Ishikawa (cell line): ENCODE results near the gene KRTAP5-4.

Experiments
- CEBPB ChIP-seq: IDR thresholded peaks from 2 replicates; pipeline ENCODE4 v1.6.1; 2012
- CREB1 ChIP-seq: IDR thresholded peaks from 2 replicates; pipeline ENCODE4 v1.6.1; 2012; ENCODE audit warnings: low read depth
- EGR1 ChIP-seq: IDR thresholded peaks from 2 replicates; pipeline ENCODE4 v1.6.1; 2012
- EP300 ChIP-seq: IDR thresholded peaks from 2 replicates; pipeline ENCODE4 v1.6.1; 2012; ENCODE audit warnings: borderline replicate concordance
- FOXM1 ChIP-seq: IDR thresholded peaks from 2 replicates; pipeline ENCODE4 v1.6.1; 2012; ENCODE audit warnings: low read depth, borderline replicate concordance
- NFIC ChIP-seq: IDR thresholded peaks from 2 replicates; pipeline ENCODE4 v1.6.1; 2012
- RAD21 ChIP-seq: IDR thresholded peaks from 2 replicates; pipeline ENCODE4 v1.6.1; 2012; ENCODE audit warnings: low read depth
- TAF1 ChIP-seq: IDR thresholded peaks from 2 replicates; pipeline ENCODE4 v1.6.1; 2012; ENCODE audit warnings: low read depth, mild to moderate bottlenecking
- TCF12 ChIP-seq: IDR thresholded peaks from 2 replicates; pipeline ENCODE4 v1.6.1; 2012; ENCODE audit warnings: low read depth
- TEAD4 ChIP-seq: IDR thresholded peaks from 2 replicates; pipeline ENCODE4 v1.6.1; 2012
- YY1 ChIP-seq: IDR thresholded peaks from 2 replicates; pipeline ENCODE4 v1.6.1; 2012; ENCODE audit warnings: low read depth
- ZBTB7A ChIP-seq: IDR thresholded peaks from 2 replicates; pipeline ENCODE4 v1.6.1; 2012; ENCODE audit warnings: low read depth
- TF ChIP-seq, protein P1 (sequence below): IDR thresholded peaks from 2 replicates; pipeline ENCODE4 v1.6.1; 2012
- TF ChIP-seq, protein P2 (sequence below): IDR thresholded peaks from 2 replicates; pipeline ENCODE4 v1.6.1; 2012; ENCODE audit warnings: low read depth, mild to moderate bottlenecking
- TF ChIP-seq, protein P3 (sequence below): IDR thresholded peaks from 2 replicates; pipeline ENCODE4 v1.6.1; 2012

The KRTAP5-4 gene, protein sequence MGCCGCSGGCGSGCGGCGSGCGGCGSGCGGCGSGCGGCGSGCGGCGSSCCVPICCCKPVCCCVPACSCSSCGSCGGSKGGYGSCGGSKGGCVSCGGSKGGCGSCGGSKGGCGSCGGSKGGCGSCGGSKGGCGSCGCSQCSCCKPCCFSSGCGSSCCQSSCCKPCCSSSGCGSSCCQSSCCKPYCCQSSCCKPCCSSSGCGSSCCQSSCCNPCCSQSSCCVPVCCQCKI

DNA sequence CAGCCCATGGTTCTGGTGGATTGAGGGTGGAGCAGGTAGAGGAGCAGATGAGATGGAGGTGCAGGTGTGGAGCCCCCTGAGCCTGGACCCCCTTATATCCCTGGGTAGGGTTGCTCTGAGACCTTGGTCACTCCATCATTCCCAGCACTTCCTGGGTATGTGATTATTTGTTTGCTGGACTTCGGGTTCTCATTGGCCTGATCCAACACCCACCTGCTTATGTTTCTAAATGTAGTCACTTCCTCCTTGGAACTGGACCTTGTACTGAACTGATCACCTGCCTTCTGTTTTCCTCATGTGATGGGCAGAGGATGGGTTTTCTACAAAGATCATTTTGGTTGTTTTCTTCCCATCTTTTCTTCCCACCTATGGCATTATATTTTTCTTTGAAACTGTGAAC is at the start of gene KRTAP5-4:
TSS of gene KRTAP5-4 (minus strand) at position 53 of the 400 bp plus-strand sequence. CDS start at position 8, 45 bp downstream.
- TF ChIP-seq, protein P1, sequence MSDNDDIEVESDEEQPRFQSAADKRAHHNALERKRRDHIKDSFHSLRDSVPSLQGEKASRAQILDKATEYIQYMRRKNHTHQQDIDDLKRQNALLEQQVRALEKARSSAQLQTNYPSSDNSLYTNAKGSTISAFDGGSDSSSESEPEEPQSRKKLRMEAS = no peak
- TF ChIP-seq EGR1 = no peak

DNA sequence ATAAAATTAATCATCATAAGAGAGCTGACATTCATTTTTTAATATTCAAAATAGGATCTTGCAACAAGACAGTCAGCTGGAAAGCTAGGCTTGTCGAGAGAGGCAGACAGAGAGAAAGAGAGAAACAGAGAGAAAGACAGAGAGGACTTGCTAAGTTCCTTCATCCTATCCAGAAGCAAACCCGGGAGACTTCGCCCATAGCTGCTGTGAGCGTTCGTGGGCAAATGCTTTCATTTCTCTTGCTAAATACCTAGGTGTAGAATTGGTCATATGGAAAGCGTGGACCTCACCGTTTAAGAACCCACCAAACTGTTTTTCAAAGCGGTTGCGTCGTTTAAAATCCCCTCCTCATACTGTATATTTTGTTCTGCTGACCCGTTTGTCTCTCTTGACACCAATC is 49.7 kb upstream of the KRTAP5-4 start:
- no peak for TF ChIP-seq EGR1
- TF ChIP-seq, protein P1 = no peak
- TF ChIP-seq, protein P2, sequence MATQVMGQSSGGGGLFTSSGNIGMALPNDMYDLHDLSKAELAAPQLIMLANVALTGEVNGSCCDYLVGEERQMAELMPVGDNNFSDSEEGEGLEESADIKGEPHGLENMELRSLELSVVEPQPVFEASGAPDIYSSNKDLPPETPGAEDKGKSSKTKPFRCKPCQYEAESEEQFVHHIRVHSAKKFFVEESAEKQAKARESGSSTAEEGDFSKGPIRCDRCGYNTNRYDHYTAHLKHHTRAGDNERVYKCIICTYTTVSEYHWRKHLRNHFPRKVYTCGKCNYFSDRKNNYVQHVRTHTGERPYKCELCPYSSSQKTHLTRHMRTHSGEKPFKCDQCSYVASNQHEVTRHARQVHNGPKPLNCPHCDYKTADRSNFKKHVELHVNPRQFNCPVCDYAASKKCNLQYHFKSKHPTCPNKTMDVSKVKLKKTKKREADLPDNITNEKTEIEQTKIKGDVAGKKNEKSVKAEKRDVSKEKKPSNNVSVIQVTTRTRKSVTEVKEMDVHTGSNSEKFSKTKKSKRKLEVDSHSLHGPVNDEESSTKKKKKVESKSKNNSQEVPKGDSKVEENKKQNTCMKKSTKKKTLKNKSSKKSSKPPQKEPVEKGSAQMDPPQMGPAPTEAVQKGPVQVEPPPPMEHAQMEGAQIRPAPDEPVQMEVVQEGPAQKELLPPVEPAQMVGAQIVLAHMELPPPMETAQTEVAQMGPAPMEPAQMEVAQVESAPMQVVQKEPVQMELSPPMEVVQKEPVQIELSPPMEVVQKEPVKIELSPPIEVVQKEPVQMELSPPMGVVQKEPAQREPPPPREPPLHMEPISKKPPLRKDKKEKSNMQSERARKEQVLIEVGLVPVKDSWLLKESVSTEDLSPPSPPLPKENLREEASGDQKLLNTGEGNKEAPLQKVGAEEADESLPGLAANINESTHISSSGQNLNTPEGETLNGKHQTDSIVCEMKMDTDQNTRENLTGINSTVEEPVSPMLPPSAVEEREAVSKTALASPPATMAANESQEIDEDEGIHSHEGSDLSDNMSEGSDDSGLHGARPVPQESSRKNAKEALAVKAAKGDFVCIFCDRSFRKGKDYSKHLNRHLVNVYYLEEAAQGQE = no peak
- TF ChIP-seq ZBTB7A = no peak
- TF ChIP-seq YY1 = no peak
- TF ChIP-seq TCF12 = no peak
- TF ChIP-seq, protein P3, sequence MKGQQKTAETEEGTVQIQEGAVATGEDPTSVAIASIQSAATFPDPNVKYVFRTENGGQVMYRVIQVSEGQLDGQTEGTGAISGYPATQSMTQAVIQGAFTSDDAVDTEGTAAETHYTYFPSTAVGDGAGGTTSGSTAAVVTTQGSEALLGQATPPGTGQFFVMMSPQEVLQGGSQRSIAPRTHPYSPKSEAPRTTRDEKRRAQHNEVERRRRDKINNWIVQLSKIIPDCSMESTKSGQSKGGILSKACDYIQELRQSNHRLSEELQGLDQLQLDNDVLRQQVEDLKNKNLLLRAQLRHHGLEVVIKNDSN = no peak
- no peak for TF ChIP-seq CEBPB
- no peak for TF ChIP-seq NFIC
- no peak for TF ChIP-seq FOXM1

DNA sequence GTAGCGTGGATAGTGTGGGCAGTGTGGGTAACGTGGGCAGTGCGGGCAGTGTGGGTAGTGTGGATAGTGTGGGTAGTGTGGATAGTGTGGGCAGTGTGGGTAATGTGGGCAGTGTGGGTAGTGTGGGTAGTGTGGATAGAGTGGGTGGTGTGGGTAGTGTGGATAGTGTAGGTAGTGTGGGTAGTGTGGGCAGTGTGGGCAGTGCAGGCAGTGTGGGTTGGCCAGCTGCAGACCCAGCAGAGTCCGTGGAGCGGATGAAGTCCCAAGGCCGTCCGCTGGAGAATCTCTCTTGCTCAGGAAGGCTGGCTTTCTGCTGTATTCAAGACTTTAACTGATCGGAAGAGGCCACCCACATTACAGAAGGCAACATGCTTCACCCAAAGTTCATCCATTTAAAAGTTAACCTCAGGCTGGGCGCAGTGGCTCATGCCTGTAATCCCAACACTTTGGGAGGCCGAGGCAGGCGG is 49.0 kb upstream of the KRTAP5-4 start:
- TF ChIP-seq, protein P1 = no peak
- TF ChIP-seq ZBTB7A = no peak
- TF ChIP-seq, protein P3 = no peak
- no peak for TF ChIP-seq EGR1
- TF ChIP-seq, protein P2 = no peak
- TF ChIP-seq NFIC = no peak
- TF ChIP-seq RAD21 = no peak
- TF ChIP-seq FOXM1 = no peak
- TF ChIP-seq TEAD4 = no peak

DNA sequence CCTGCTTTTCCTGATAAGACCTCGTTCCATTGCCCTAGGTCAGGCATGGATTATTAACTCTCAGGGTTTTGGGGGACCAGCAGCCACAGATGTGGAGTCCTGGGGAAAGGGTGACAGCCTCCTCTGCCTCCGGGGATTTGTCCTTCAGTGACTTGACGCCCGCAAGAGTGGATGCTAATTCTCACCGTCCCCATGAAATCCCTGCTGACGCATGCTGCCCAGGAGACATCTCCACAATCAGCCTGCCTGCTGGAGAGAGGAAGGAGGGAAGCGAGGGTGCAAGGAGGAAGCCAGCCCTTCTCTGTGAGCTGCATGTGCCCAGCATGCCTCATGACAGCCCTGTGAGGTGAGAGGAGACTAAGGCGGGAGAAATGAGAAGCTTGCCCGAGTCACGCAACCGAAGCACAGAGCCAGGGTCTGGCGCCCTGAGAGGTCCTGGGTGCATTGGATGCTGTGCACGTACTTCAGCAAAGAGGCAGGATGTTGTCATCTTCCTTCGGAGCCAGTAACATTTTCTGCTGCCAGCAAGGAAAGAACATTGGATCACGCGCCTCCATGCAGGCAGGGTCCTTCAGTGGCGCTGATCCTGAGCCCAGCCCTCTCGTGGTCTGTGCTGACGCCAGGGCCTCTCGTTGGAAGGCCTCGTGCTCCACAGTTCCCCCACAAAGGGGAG is 47.7 kb upstream of the KRTAP5-4 start:
- TF ChIP-seq TAF1 = no peak
- TF ChIP-seq CREB1 = no peak
- TF ChIP-seq, protein P3 = no peak
- no peak for TF ChIP-seq NFIC
- no peak for TF ChIP-seq YY1
- TF ChIP-seq, protein P2 = no peak
- no peak for TF ChIP-seq EP300
- no peak for TF ChIP-seq FOXM1
- TF ChIP-seq, protein P1 = no peak
- TF ChIP-seq ZBTB7A = no peak
- TF ChIP-seq RAD21 = no peak
- no peak for TF ChIP-seq TEAD4
- TF ChIP-seq CEBPB = no peak
